Activated naive CD8-positive, alpha-beta T cell treated with anti-CD3 and anti-CD28 coated beads, Interleukin-2, amount 50 U/mL, for 16 hours (primary cell): Measurements from ENCODE around the gene TSPEAR.

Experiments used
- DNase-seq: peaks from one replicate; pipeline ENCODE4 v3.0.0-alpha.2; 2020; ENCODE audit warnings: low read depth, low spot score

TSPEAR gene

GRCh38 chr21:44450402-44450801 lies 261.0 kb downstream of the TSPEAR start:
- no peak for DNase-seq

DNA sequence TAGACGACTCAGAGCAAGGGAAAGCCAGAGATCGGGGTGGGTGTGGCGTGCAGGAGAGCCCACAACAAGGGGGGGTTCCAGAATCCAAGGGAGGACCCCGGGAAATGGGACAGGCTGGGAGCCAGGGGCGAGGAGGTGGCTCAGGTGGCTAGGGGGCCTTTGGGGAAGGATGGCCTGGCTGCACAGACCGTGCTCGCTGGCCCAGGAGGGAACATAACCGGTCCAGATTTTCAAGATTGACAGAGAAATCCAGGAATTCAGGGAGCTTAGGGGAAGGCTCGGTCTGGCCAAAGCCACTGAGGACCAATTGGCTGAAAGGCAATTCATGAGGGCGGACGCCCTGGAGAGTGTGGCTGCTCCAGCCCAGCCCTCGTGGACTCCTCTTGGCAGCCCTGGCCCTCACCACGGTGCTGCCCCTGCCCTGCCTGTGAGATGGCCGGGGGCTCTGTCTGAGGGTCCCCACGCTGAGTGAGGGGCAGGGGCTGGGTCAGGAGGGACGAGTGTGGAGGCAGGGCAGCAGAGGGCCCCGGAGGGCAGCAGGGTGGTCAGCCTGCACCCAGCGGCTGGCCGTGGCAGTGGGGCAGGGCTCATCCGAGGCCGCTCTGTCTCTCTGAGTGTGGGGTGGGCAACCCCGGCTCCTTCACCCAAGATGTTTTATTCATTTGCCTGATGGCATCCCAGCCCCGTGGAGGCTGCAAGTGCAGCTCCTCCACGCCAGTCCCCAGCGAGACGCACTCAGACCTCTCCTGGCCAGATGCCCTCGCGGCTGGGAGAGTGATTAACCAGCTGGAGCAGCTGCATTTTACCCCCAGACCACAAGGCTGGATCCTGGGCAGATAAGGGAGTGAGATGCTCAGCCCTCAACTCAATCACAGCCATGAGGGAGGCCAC lies 261.7 kb downstream of the TSPEAR start:
- no peak for DNase-seq

DNA sequence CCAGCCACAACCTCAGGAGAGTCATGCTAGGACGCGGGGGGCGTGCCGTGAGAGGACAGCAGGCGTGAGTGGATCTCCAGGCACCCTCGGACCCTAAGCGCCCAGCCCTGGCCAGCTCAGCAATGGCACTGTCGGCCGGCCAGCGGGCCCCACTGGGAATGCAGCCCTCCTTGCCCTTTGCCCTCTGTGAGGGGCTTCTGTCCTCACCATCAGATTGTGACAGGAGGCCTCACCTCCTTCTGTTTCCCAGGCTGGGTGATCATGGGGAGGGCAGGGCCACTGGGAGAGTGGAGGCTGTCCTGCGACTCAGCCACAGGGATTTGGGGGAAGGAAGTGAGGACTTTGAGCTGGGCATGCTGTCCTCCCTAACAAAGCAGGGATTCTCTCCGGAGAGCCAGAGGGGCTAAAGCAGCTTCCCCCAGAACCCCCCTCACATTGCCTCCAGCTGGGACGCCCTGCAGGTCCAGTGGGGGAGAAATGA lies 262.7 kb downstream of the TSPEAR start:
- no peak for DNase-seq
